PC-9 (cell line): Measurements from ENCODE around the gene SCAPER.

Experiments
- EZH2 ChIP-seq: fragments of 200-600 bp; sonication (generic); IDR thresholded peaks from 2 replicates; pipeline ENCODE4 v1.8.0; 2017; ENCODE audit warnings: antibody characterized with exemption, low read depth
- TF ChIP-seq, protein P1 (sequence below): fragments of 200-600 bp; sonication (generic); conservative IDR thresholded peaks from 2 replicates; pipeline ENCODE4 v1.6.1; 2017; ENCODE audit warnings: mixed run types, antibody characterized with exemption, mild to moderate bottlenecking, moderate library complexity

DNA sequence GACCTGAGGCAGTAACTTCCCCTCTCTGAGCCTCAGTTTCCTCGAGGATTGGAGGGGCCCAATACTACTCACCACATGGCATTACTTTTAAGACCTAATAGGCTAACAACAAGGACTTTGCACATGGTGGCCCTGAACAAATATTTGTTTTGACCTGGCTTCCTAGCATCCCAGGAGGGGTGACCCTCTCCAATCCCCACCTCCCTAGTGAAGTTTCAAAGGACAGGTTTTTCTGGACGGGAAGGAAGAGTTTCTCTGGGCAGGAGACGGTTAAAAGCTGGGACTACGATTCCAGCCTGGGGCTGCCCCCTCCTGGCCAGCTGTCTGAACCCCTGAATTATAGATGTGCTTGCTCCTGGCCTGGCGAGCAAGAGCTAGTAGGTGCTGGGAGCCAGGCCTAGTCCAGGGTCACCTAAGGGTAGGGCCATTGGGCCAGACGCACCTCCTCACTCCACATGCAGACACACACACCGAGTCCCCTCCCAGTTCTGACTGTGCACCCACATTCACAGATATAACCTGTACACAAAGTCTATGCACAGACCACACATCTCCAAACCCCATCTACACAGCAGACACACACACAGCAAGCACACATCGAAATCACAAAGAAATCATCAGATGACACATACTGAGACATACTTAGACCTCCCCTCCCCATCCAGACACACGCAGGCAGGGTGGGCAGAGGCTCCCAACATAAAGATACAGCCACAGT, 571.3 kb downstream of the SCAPER start:
- TF ChIP-seq, protein P1, sequence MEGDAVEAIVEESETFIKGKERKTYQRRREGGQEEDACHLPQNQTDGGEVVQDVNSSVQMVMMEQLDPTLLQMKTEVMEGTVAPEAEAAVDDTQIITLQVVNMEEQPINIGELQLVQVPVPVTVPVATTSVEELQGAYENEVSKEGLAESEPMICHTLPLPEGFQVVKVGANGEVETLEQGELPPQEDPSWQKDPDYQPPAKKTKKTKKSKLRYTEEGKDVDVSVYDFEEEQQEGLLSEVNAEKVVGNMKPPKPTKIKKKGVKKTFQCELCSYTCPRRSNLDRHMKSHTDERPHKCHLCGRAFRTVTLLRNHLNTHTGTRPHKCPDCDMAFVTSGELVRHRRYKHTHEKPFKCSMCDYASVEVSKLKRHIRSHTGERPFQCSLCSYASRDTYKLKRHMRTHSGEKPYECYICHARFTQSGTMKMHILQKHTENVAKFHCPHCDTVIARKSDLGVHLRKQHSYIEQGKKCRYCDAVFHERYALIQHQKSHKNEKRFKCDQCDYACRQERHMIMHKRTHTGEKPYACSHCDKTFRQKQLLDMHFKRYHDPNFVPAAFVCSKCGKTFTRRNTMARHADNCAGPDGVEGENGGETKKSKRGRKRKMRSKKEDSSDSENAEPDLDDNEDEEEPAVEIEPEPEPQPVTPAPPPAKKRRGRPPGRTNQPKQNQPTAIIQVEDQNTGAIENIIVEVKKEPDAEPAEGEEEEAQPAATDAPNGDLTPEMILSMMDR = peak; percentile 38; the same call in 1 of the 2 replicates
- no peak for TF ChIP-seq EZH2
